ENCODE data around the gene PIK3CA.

Gene PIK3CA

DNA sequence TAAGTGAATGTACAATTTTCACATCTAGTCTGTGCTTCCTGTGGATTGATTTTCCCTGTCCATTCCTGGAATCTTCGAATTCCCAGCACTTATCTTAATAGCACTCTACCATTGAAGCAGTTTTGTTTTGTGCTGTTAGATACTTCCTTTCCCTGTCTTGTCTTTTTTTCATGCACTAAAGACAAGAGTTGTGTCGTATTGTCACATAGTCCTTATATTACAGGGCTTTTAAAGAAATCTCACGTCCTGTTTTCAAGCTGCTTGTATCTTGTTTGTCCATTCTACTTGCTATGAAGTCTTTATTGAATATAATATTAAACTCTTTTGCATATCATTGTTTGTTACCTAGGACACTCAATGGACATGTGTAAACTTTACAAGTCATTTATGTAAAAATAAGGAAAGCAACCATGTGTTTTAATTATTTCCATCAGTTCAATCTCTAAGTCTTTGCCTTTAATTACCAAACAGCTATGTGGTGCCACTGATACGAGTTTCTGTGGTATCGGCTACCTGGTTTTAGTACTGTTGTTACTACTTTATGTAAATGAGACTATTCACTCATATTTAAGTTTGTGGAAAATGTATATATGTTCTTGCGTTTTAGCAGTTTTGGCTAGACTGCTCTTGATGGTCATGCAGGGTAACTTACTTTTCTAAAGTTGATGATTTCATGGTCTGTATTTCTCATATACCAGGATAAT lies 10.3 kb downstream of the PIK3CA start:
- DNase-seq, result no peak

DNA sequence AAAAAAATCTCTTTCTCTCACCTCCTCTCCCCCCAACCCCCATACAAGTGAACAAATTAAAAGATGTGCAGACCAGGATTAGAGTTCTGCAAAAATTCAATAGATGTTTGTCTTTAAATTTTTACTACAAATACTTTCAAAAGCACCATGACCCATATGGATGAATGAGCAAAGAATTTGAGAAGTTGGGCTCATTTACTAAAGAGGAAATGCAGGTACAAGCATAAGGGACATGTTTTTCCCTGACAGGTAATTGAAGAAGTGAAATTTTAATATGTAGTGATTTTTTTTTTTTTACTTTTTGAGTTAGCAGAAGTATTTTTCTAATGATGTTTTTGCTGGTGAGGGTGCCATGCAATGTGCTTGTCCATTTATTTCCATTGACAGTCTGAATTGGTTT lies 15.3 kb downstream of the PIK3CA start:
- no peak for DNase-seq

DNA sequence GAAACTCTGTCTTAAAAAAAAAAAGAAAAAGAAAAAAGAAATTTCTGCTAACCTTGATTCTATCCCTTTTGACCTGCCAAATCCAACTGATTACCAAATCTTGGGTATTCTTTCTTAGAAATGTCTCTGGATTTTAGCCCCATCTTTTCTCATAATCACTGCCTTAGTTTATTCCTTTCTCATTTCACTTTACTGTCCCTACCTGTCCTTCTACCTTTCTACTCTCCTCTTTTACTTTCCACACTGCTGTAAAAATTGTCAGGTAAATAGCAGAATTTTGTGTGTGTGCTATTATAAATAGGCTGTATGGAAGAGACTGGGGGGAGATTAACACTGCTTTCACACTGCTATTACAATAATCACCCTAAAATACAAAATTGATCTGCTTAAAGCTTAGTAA lies 16.7 kb downstream of the PIK3CA start:
- DNase-seq, result no peak

DNA sequence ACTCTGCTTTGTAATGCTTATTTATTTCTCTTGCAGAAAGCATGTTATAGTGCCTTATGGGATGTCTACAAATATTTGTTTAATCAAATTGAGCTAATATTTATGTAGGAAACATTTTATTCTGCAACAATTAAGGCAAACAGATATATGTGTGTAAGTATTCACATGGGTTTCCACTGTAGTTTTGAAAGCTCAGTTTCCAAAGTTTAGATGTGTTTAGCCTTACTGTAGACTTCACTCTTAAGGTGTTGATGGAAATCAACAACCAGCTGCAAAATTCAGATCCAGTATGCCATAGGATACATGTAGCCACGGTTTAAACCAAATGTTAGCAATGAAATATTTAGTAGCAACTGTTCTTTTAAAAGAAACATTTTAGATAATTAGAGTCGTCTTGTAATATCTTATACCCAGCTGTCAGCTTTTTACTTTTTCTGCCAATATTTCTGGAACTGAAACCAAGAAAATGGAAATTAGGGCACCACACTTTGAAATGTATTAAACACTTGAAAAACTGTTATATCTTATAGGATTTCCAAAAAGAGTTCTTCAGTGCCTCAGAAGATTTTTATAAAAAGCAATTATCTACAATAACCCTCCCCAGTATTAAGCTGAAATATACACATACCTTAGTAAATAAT lies 18.5 kb downstream of the PIK3CA start:
- DNase-seq, result no peak

DNA sequence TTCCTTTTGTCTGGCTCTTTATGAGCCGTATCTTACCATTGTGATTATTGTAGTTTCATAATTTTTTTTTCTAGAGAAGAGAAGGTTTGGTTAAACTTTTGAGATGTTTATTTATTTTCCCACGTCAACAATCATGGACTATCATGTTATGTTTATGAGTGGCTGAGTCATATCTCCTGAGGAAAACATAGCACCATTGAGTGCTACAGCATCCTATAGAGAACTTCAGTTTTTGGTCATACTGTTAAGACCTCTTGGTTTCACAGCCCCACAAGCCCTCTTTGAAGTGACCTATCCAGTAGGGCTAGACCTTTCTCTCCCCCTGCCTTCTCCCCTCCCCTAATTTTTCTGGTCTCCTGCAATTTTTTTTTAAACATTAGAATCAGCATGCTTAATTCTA lies 20.8 kb downstream of the PIK3CA start:
- no peak for DNase-seq

DNA sequence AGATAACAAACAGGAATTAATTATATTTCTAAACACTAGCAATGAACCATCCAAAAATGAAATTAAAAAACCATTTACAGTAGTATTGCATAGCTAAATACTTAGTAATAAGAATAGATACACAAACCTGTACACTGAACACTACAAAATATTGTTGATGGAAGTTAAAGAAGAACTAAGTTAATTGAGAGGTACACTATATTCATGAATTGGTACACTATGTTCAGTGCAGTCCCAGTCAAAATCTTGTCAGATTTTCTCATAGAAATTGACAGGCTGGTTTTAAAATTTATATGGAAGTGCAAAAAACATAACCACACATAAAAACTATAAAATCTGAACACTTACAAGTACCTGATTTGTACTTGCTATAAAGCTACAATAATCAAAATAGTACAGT lies 24.4 kb downstream of the PIK3CA start:
- DNase-seq, result no peak

DNA sequence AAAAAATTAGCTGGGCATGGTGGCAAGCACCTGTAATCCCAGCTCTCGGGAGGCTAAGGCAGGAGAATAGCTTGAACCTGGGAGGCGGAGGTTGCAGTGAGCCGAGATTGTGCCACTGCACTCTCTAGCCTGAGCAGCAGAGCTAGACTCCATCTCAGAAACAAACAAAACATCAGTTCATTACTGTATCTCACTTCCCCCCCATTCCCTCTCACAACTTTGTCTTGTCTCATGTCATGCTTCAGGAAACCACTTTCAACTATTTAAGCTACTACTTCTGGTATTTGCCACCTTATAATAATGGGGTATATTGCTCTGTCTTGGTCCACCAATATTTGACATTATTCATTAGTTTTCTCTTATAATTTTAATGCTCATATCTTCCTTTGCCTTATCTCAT lies 26.2 kb downstream of the PIK3CA start:
- no peak for DNase-seq

DNA sequence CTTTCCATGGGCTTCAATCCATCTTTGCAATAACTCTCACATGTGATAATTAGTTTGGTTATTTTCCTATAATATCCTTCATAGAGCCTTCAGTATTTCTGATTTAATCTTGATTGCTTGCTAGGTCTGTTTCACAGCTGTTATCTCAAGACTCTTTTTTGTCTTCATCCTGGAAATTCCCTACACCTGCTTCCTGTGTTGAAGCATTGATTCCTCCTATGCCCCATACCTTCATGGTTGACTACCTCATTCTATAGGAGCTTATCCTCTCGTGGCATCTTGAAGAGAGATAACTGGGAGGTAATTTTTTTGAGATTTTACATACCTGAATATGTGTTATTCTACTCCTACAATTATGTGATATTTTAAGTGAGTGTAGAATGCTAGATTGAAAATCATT lies 26.7 kb downstream of the PIK3CA start:
- DNase-seq, result no peak

DNA sequence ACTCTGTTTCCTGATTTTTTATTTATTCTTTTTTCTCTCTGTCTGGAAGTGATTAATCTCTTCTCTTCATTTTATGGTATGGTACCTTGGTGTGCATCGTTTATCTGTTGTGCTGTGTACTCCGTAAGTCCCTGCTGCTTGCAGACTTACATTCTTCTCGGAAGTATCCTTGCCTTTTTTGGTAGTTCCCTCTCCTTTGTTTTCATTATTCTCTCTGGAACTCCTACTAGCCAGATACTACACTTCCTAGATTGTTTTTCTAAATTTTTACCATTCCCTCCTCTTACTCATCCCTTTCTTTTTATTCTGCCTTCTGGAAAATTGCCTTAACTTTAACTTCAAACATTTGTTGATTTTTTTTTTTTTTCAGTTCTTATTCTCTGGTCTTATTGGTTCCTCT lies 27.2 kb downstream of the PIK3CA start:
- no peak for DNase-seq

DNA sequence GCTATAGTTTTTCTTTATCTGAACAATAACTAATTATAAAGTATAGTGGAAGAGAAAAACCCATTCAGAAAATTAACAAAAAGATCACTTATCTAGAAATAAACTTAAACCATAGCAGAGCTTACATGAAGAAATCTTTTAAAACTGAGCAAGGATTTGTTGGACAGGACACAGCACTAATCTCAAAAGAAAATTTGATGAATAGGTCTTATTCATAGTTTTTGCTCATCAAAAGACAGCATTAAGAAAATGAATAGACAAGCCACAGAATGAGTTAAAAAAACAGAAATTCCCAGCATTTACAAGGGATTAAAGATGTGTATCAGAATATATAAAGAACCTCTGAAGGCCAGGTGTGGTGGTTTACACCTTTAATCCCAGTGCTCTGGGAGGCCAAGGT lies 29.5 kb downstream of the PIK3CA start:
- DNase-seq, result no peak

DNA sequence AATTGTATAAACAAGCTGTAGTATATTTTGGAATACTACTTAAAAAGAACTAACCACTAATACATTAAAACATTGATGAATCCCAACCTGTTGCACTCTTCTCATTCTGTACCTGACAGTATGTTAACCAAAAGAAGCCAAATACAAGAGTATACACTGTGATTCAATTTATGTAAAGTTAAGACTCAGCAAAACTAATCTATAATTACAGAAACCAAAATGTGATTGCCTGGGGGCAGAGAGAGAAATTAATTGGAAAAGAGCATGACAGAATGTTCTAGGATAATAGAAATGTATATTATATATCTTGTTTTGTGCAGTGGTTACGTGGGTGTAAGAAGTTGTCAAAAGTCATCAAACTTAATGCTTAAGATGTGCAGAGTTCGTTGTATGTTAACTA lies 31.1 kb downstream of the PIK3CA start:
- no peak for DNase-seq

DNA sequence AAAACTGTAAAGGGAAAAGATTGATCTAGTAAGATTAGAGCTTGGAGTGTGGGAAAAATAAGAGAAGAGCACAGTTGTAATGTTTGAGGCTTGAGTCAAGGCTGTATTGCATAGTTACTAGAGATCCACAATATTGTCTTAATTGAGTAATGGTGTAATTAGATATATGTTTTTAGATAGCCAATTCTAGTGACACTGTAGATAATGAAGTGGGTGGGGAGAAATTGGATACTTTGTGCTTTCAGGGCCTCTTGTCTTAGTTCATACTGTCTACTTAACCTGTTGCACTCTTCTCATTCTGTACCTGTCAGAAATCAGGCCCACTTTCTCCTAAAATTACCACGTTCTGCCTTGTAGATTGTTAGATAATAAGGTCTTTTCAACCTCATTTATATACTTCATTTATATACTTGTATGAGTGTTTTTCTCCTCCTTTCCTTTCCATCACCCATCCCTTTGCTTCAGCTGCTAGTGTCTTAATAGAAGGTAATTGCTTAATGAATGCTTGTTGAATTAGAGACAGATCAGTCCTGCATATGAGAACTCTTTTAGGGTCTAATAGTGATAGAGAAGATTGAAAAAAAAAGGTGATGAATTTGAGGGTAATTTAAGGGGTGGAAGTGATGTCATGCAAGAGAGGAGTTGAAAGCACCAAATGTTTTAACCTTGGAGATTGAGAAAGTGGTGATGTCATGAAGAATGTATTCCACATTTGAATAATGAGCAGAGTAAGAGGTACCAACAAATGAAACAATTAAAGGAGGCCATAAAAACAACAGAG lies 32.0 kb downstream of the PIK3CA start:
- DNase-seq, result no peak

DNA sequence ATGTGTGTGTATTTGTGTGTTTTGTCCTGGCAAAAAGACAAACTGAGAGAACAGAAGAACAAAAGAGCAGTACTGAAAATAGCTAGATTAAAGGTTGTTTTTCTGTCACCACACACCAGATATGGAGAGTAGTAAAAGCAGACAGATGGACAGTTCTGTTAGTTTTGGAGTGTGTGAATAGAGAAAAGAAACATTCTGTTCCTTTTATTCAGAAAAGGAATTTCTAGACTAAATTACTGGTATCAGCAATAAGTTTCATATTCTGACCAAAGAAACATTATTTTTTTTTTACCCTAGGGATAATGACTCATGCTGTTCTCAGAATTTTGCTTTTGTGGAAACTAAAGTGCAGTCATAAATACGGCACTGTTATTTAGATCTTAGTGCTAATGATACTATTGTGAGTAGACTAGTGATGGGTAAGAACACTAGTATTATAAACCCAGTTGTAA lies 32.9 kb downstream of the PIK3CA start:
- no peak for DNase-seq

DNA sequence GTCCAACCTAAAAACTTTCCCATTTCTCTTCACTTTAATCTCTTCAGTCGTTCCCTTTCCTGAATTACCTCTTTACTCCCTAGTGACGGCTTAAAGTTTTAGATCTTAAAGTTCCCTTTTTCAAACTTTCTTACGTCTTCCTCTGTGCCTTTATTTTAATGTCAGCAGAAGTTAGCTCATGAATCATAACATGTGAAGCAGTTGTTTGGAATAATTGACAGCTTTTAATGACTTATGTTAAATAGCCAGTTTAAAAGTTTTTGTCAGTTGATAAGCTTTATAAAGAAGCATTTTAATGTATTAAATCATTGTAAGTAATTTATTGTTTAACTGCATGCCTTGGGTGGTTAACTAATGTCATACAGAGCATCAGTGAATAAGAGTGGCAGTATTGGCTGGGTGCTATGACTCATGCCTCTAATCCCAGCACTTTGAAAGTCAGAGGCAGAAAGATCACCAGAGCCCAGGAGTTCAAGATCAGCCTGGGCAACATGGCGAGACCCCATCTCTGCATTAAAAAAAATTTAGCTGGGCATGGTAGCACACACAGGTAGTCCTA lies 33.9 kb downstream of the PIK3CA start:
- DNase-seq, result no peak

DNA sequence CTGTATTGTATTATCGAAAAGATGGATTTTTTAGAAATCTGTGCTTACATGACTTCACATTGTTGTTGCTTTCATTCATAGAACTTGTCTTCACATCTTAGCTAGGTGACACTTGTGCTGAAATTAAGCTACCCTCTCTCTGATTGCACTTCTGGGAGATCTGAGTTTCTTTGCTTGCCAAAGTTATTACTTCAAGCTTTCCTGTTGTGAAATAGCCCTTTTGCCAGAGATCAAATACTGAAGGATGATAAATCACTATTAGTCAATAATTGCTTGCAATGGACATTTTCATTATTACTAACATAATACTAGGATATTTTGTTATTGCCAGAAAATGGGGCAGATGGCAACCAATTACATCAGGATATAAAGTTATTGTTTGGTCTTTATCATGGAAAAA lies 34.7 kb downstream of the PIK3CA start:
- no peak for DNase-seq

DNA sequence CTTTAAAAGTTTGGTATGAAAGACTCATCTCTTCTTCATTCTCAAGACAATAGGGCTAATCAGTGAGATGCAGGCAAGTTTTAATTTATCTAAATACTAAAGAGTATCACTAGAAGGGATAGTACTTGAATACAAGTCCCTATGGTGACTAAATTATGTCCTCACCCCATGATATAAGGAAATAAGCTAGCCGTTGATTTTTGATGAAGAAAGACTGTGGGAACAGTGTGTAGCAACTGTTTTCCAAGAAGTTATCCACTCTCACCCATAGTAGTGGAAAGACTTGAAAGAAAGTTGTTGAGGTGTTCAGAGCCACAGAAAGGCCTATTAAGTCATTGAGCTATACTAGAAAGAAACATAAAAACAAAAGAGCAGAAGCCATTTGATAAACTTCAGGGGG lies 36.7 kb downstream of the PIK3CA start:
- no peak for DNase-seq

DNA sequence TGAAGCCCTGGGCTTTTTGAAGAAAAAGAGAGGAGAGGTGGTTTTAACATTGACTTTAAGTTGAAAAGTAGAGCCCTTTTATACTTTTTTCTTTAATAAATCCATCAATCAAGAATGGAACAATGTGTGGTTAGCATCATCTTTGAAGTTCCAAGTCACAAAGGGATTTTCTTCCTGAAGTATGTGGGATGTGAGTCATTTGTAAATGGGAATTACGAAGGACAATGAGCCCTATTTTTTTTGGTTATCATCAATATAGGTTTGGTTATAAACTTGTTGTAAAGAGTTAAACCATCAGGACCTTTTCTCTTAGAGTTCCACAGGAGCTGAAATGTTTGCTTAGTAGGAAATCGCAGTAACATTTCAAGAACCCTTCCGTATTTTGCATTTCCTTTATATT lies 38.3 kb downstream of the PIK3CA start:
- no peak for DNase-seq

DNA sequence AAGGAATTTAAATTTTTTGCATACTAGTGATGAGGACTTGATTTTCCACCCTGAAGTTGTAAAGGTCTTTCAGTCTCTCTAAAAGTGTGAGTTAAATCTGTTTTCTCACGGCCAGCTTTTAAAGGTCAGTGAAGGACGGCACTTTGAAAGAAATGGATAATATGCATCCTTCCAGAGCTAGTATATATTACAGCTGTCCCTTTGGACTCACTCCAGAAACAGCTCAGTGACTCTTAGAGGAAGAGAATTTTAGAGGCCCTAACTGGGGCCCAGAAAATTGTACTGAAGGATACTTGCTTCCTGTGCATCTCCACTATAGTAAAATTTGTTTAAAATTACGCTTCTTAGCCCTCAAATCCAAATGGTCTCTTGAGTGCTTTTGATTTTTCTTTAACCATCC lies 41.6 kb downstream of the PIK3CA start:
- no peak for DNase-seq

DNA sequence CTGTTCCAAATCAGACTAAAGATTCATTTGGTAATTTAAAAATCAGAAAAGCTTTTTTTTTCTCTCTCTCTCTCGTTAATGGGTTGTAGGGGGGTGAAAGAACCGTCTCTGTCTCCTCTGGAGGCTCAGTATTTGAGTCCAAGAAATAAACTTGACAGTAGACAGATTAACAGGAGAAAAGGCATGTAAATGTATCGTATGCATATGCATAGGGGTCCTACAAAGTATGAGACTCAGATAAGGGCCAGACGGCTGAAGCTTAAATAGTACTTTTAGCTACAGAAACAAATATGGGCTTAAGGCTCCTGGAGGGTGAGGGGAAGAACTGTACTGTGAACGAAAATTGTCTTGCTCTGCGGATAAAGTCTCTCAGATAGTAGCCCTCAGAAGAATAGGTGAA lies 42.4 kb downstream of the PIK3CA start:
- no peak for DNase-seq

DNA sequence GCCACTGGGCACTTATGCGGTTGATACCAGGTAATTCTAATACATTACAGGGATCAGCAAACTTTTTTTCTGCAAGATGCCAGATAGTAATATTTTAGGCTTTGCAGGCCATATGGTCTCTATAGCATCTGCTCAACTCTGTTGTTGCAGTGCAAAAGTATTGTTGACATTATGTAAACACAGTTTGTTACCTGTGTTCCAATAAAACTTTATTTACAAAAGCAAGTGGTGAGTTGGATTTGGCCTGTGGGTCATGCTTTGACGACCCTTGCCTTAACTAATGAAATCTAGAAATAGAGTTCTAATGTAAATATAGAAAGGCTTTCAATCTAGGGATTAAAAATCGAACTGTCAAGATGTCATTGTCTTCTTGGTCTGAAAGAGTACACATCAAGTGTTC lies 44.4 kb downstream of the PIK3CA start:
- DNase-seq, result no peak

DNA sequence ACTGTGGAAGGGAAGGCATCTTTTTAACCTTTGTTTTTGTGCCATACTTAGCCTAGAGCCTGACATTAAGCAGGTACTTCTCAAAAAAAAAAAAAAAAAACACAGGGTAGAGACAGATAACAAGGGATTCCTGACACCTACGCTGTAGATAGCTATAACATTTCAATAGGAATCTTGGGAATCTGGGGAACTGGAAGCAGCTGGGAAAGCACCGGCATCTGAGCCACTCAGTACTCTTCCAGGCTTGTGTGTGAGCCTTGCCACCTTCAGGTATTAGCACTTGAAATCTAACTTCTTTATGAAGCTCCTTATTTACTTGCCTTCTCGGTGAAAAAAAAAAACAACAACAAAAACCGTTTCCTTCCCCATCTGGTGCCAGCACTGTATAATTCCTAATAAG lies 46.8 kb downstream of the PIK3CA start:
- DNase-seq, result no peak

DNA sequence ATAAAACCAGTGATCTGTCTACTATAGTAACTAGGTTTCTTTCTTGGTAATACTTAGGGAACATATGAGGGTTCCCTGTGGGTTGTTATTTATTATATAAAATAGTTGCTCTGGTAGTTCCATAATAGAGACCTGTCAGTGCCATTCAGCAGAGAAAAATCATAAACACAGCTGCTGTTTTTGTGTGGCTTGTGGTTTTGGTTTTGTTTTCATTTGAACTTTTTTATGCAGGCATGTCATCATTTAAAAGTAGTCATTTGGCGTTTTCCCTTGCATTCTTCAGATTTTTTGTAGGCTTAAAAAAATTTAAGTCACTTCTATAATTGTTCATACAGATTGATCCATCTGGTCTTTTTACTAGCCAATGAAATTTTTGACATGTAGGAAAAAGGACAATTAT lies 47.9 kb downstream of the PIK3CA start:
- no peak for DNase-seq

DNA sequence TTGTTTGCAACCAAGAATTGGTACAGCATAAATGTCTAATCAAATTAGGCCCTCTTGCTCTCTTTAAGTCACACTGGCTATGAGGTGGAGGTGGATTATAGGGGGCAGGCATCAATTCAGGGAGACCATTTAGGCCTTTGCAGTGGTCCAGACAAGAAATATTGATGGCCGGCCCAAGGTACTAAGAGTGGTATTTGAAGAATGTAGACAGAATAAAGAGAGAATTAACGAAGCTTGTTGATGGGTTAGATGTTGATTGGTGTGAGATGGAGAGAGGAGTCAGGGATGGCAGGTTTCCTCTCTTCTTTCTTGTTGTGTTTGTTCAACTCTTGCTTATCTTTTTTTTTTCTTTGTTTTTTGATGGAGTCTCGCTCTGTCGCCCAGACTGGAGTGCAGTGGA lies 48.5 kb downstream of the PIK3CA start:
- DNase-seq, result no peak

DNA sequence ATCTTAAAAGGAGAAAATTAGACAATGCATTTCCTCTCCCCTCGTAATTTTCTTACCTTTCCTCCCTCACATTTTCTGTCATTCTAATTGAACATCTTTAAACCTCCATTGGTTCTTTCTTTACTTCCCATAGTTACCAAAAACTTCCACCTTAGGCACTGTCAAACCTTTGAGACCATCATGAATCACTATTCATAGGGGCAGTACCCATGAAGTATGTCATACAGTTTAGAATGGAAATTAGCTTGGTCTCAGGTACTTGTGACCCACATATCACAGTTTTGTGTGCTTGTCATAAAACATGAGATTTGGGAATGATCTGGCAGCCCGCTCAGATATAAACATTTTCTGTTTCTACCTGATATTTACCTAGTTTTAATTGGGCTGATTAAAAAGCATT lies 52.6 kb downstream of the PIK3CA start:
- no peak for DNase-seq

Measured in cerebellar nuclear complex (tissue), 1 donor.